ENCODE measurements around the gene CXCR4.

The CXCR4 gene

GRCh38 chr2:136130511-136130910, 12.6 kb upstream of the CXCR4 start:
- ChIA-PET CTCF (no interaction called here), POLR2A (no interaction called here)
- TF ChIP-seq LEF1 (IDR thresholded peaks at IDR 0.05; ENCODE audit: borderline replicate concordance), result no peak
- TF ChIP-seq SUZ12 (IDR thresholded peaks at IDR 0.05), result no peak
- no peak for TF ChIP-seq TARDBP (IDR thresholded peaks at IDR 0.05)
- no peak for TF ChIP-seq SP1 (IDR thresholded peaks at IDR 0.05)
- TF ChIP-seq FOXM1 (IDR thresholded peaks at IDR 0.05; ENCODE audit: borderline replicate concordance), result no peak
- TF ChIP-seq HDGF (IDR thresholded peaks at IDR 0.05; ENCODE audit: borderline replicate concordance), result no peak
- no peak for TF ChIP-seq BHLHE40 (IDR thresholded peaks at IDR 0.05; ENCODE audit: borderline replicate concordance)
- TF ChIP-seq NFRKB (IDR thresholded peaks at IDR 0.05), result no peak
- TF ChIP-seq CTBP1 (IDR thresholded peaks at IDR 0.05; ENCODE audit: borderline replicate concordance), result no peak
- TF ChIP-seq ZNF384 (IDR thresholded peaks at IDR 0.05), result no peak
- TF ChIP-seq FOXK2 (IDR thresholded peaks at IDR 0.05), result no peak
- no peak for TF ChIP-seq L3MBTL2 (conservative IDR thresholded peaks at IDR 0.05)
- no peak for DNase-seq (ENCODE audit: extremely low spot score)

DNA sequence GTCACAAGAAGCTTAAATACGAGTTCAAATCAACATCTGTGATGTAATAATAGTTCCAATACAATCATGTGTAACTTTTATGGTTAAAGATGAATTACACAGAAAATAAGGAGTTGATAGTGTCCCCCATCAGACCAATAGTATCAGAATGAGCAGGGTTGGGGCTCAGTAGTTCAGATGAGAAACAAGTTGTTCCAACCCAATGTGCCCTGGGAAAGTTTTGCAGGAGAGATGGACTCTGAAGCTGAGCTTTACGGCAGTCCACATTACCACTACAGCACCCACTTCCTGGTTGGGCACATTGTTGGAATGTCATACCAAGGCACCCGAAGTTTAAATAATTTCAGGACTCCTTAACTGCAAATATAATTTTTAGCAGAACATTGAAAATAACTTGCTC, 12.1 kb upstream of the CXCR4 start:
- TF ChIP-seq HDGF (IDR thresholded peaks at IDR 0.05; ENCODE audit: borderline replicate concordance) (no peak), NFRKB (IDR thresholded peaks at IDR 0.05) (no peak), FOXM1 (IDR thresholded peaks at IDR 0.05; ENCODE audit: borderline replicate concordance) (no peak), TARDBP (IDR thresholded peaks at IDR 0.05) (no peak), SUZ12 (IDR thresholded peaks at IDR 0.05) (no peak), LEF1 (IDR thresholded peaks at IDR 0.05; ENCODE audit: borderline replicate concordance) (no peak), PKNOX1 (IDR thresholded peaks at IDR 0.05) (no peak), BHLHE40 (IDR thresholded peaks at IDR 0.05; ENCODE audit: borderline replicate concordance) (no peak), CTBP1 (IDR thresholded peaks at IDR 0.05; ENCODE audit: borderline replicate concordance) (no peak), FOXA1 (IDR thresholded peaks at IDR 0.05) (no peak), SP1 (IDR thresholded peaks at IDR 0.05) (no peak), ARNT (IDR thresholded peaks at IDR 0.05) (no peak), ZNF384 (IDR thresholded peaks at IDR 0.05) (no peak), FOXK2 (IDR thresholded peaks at IDR 0.05) (no peak)
- no peak for DNase-seq (ENCODE audit: extremely low spot score)
- CTCF ChIA-PET, result no interaction called here
- POLR2A ChIA-PET, result no interaction called here

DNA sequence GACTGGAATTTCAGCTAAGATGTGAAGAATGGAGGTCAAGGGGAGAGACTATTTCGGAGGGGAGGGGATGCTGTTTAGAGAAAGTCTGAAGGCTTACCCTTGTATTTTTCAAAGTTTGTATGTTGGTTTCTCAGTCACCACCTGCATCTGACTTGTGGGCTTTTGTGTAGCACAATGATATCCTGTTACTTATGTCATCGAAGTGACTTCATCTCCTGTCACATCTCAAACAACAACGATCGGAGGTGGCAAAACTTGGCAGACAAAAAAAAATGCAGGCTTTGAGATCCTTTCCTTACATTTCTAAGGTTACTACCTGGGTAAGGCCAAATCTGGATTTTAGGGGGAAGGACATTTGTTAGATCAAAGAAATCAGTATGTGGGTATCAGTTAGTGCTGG, 11.7 kb upstream of the CXCR4 start:
- CTCF ChIA-PET, result no interaction called here
- no peak for TF ChIP-seq TARDBP (IDR thresholded peaks at IDR 0.05)
- no peak for TF ChIP-seq BHLHE40 (IDR thresholded peaks at IDR 0.05; ENCODE audit: borderline replicate concordance)
- no peak for TF ChIP-seq CTBP1 (IDR thresholded peaks at IDR 0.05; ENCODE audit: borderline replicate concordance)
- TF ChIP-seq L3MBTL2 (conservative IDR thresholded peaks at IDR 0.05), result no peak
- no peak for TF ChIP-seq HDGF (IDR thresholded peaks at IDR 0.05; ENCODE audit: borderline replicate concordance)
- TF ChIP-seq FOXA1 (IDR thresholded peaks at IDR 0.05), result no peak
- POLR2A ChIA-PET, result no interaction called here
- no peak for DNase-seq (ENCODE audit: extremely low spot score)

- POLR2A ChIA-PET, result no interaction called here
- no peak for TF ChIP-seq HDGF (IDR thresholded peaks at IDR 0.05; ENCODE audit: borderline replicate concordance)
- TF ChIP-seq ZNF384 (IDR thresholded peaks at IDR 0.05), result no peak
- no peak for TF ChIP-seq FOXM1 (IDR thresholded peaks at IDR 0.05; ENCODE audit: borderline replicate concordance)
- no peak for TF ChIP-seq SUZ12 (IDR thresholded peaks at IDR 0.05)
- TF ChIP-seq ARNT (IDR thresholded peaks at IDR 0.05), result no peak
- TF ChIP-seq ELF4 (IDR thresholded peaks at IDR 0.05), result no peak
- no peak for TF ChIP-seq FOXK2 (IDR thresholded peaks at IDR 0.05)
- TF ChIP-seq CTBP1 (IDR thresholded peaks at IDR 0.05; ENCODE audit: borderline replicate concordance), result no peak
- no peak for TF ChIP-seq LEF1 (IDR thresholded peaks at IDR 0.05; ENCODE audit: borderline replicate concordance)
- DNase-seq (ENCODE audit: extremely low spot score), result no peak
- CTCF ChIA-PET, result no interaction called here
Observed at GRCh38 chr2:136128905-136129304, 11.0 kb upstream of the CXCR4 start.

GRCh38 chr2:136128366-136128765, 10.4 kb upstream of the CXCR4 start:
- CTCF ChIA-PET, result no interaction called here
- TF ChIP-seq ELF4 (IDR thresholded peaks at IDR 0.05) (no peak), FOXK2 (IDR thresholded peaks at IDR 0.05) (no peak), CTBP1 (IDR thresholded peaks at IDR 0.05; ENCODE audit: borderline replicate concordance) (no peak)
- no peak for DNase-seq (ENCODE audit: extremely low spot score)
- POLR2A ChIA-PET, result no interaction called here

DNA sequence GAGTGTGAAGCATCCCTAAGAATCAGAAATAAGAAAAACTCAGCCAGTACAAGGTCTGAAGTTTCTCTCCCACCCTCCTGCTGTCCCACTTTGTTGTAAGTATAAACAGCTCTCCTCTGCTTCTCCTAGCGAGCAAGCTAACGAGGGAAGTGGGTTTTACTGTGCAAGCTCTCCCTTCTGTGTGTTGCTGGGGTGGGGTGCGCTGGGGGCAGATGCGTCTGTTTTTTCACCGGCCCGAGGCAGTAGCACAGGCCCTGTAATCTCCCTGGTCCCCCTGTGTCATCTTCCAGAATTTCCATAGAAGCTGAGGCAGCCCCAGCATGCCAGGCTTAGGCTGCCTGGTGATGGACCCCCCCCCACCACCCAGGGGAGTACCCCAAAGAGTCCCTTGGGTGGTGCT, 9.4 kb upstream of the CXCR4 start:
- POLR2A ChIA-PET, result no interaction called here
- no peak for DNase-seq (ENCODE audit: extremely low spot score)
- TF ChIP-seq FOXA1 (IDR thresholded peaks at IDR 0.05) (no peak), NFRKB (IDR thresholded peaks at IDR 0.05) (no peak), PKNOX1 (IDR thresholded peaks at IDR 0.05) (no peak), SUZ12 (IDR thresholded peaks at IDR 0.05) (no peak)
- CTCF ChIA-PET, result no interaction called here

DNA sequence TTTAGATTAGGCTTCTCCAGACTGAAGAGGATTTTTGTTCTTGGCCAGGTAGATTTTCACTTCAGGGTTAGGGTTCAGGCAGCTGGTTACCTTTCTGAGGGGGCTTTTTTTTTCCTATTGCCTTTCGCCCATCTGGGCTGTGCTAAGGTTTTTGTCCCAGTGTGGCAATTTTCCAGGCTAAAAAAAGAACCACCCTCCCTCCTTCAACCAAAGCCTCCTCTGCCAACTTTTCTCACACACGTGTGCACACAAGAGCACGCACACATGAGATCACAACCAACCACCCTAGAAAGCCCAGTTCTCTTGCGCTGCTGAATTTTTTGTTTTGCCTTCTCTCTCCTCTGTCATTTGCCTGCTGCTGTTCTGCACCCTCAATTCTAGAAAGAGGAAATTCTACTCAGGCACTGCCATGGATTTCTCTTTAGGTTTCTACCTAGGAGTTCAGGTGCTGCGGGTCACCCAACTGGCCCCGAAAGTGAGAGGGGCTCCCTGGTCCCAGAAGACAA, 8.5 kb upstream of the CXCR4 start:
- ChIA-PET CTCF (no interaction called here), POLR2A (no interaction called here)
- TF ChIP-seq SUZ12 (IDR thresholded peaks at IDR 0.05) (no peak), ZNF384 (IDR thresholded peaks at IDR 0.05) (no peak), ARNT (IDR thresholded peaks at IDR 0.05) (no peak), ELF4 (IDR thresholded peaks at IDR 0.05) (no peak), NFRKB (IDR thresholded peaks at IDR 0.05) (no peak), FOXA1 (IDR thresholded peaks at IDR 0.05) (no peak), FOXM1 (IDR thresholded peaks at IDR 0.05; ENCODE audit: borderline replicate concordance) (no peak), PKNOX1 (IDR thresholded peaks at IDR 0.05) (no peak), CTBP1 (IDR thresholded peaks at IDR 0.05; ENCODE audit: borderline replicate concordance) (no peak), HDGF (IDR thresholded peaks at IDR 0.05; ENCODE audit: borderline replicate concordance) (no peak), FOXK2 (IDR thresholded peaks at IDR 0.05) (no peak), TARDBP (IDR thresholded peaks at IDR 0.05) (no peak)
- no peak for DNase-seq (ENCODE audit: extremely low spot score)

Data from HEK293T (cell line).